HEK293T (cell line): ENCODE results near the gene SLC13A4.

Experiments used
- ARNT ChIP-seq: fragments of 450-650 bp; IDR thresholded peaks from 2 replicates; pipeline ENCODE4 v1.6.1; 2017; ENCODE audit warnings: mild to moderate bottlenecking
- FOXK2 ChIP-seq: fragments of 450-650 bp; IDR thresholded peaks from 2 replicates; pipeline ENCODE4 v1.6.1; 2016; ENCODE audit warnings: mild to moderate bottlenecking
- FOXM1 ChIP-seq: fragments of 450-650 bp; IDR thresholded peaks from 2 replicates; pipeline ENCODE4 v1.6.1; 2017; ENCODE audit warnings: mild to moderate bottlenecking, borderline replicate concordance
- HDGF ChIP-seq: fragments of 450-650 bp; IDR thresholded peaks from 2 replicates; pipeline ENCODE4 v1.6.1; 2017; ENCODE audit warnings: antibody characterized with exemption, borderline replicate concordance
- SP1 ChIP-seq: fragments of 450-650 bp; IDR thresholded peaks from 2 replicates; pipeline ENCODE4 v1.6.1; 2017

DNA sequence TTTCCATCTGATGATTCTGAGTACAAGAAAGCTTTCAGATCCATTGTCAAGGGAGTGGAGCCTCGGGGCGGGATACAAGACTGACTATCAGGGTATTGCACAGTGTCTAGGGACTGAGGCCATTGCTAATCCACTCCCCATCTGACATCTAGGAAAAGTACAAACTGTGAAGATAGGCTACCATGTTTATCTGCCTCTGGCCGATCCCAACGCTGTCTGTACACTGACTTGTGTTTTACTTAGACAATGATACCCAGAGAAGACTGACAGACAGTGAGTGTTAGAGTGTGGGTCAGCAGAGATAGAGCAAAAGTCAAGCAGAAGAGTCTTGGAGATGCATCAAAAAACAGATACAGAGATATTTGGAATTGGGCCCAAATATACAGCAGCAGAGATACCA, 3.1 kb upstream of the SLC13A4 start:
- no peak for TF ChIP-seq FOXK2
- TF ChIP-seq ARNT, result no peak
- TF ChIP-seq HDGF, result no peak
- TF ChIP-seq FOXM1, result no peak
- no peak for TF ChIP-seq SP1
